GM12875 (cell line): ENCODE data around the gene PPP1R16B.

ENCODE experiments used
- H3K4me3 ChIP-seq: one replicate; pipeline ENCODE4 v1.5.1; 2011; ENCODE audit warnings: low read depth, low read length, control low read depth
- CTCF ChIP-seq: IDR thresholded peaks from 2 replicates; pipeline ENCODE4 v1.5.1; 2011; ENCODE audit warnings: low read depth, mild to moderate bottlenecking, control low read depth, inconsistent platforms, low read length, moderate library complexity, borderline replicate concordance; ENCODE audit not compliant: insufficient read depth

The PPP1R16B gene

GRCh38 chr20:38883981-38884733 lies 78.7 kb downstream of the PPP1R16B start:
- no peak for TF ChIP-seq CTCF
- H3K4me3 ChIP-seq: no peak overlapping the region

GRCh38 chr20:38885357-38885756 lies 79.9 kb downstream of the PPP1R16B start:
- TF ChIP-seq CTCF: no peak
- no peak overlapping the region for H3K4me3 ChIP-seq

GRCh38 chr20:38888059-38888831 lies 82.7 kb downstream of the PPP1R16B start:
- TF ChIP-seq CTCF: no peak
- no peak overlapping the region for H3K4me3 ChIP-seq

- no peak for TF ChIP-seq CTCF
Measured at GRCh38 chr20:38889050-38889449, 83.6 kb downstream of the PPP1R16B start.

GRCh38 chr20:38889792-38890496 lies 84.4 kb downstream of the PPP1R16B start:
- no peak for TF ChIP-seq CTCF

More at GRCh38 chr20:38889050-38889449, 83.6 kb downstream of the PPP1R16B start:
- no peak overlapping the region for H3K4me3 ChIP-seq

GRCh38 chr20:38890497-38890818 lies 85.0 kb downstream of the PPP1R16B start:
- H3K4me3 ChIP-seq: no peak overlapping the region
- TF ChIP-seq CTCF: no peak

More at GRCh38 chr20:38889792-38890496, 84.4 kb downstream of the PPP1R16B start:
- no peak overlapping the region for H3K4me3 ChIP-seq
